ENCODE results near the gene NT5M.

Gene NT5M

DNA sequence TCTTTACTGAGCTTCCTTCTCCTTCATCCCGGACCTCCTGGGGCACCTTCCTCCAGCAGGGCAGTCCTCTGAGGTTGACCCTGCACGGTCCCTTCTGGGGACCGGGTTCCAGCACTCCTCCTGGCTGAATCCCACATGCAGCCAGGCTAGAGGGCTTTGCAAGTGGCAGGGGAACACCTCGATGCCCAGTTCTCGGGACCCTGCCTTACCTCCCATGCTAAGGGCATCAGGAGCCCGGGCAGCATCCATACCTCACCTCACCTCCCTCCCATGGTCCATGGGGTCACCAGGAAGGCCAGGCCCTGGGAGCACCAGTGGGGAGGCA, 81.1 kb downstream of the NT5M start:
- in situ Hi-C loops (cut with HindIII; ENCODE audit: low sequenced_read_pairs), result loop anchor here (5.0 kb wide), 2 partner anchors 73 to 98 kb away; no protein-coding TSS in a partner anchor
- DNase-seq (ENCODE audit: low read depth), result no peak
- TF ChIP-seq, protein P1, sequence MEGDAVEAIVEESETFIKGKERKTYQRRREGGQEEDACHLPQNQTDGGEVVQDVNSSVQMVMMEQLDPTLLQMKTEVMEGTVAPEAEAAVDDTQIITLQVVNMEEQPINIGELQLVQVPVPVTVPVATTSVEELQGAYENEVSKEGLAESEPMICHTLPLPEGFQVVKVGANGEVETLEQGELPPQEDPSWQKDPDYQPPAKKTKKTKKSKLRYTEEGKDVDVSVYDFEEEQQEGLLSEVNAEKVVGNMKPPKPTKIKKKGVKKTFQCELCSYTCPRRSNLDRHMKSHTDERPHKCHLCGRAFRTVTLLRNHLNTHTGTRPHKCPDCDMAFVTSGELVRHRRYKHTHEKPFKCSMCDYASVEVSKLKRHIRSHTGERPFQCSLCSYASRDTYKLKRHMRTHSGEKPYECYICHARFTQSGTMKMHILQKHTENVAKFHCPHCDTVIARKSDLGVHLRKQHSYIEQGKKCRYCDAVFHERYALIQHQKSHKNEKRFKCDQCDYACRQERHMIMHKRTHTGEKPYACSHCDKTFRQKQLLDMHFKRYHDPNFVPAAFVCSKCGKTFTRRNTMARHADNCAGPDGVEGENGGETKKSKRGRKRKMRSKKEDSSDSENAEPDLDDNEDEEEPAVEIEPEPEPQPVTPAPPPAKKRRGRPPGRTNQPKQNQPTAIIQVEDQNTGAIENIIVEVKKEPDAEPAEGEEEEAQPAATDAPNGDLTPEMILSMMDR (IDR thresholded peaks at IDR 0.05; ENCODE audit: low read depth, low read length, missing control alignments), result no peak
- no peak overlapping the region for H3K4me3 ChIP-seq (ENCODE audit: low read depth, low read length)

GRCh38 chr17:17384961-17385360, 81.8 kb downstream of the NT5M start:
- TF ChIP-seq, protein P1 (IDR thresholded peaks at IDR 0.05; ENCODE audit: low read depth, low read length, missing control alignments), result no peak
- in situ Hi-C loops (cut with HindIII; ENCODE audit: low sequenced_read_pairs), result loop anchor here (5.0 kb wide), 2 partner anchors 72 to 97 kb away; no protein-coding TSS in a partner anchor
- no peak overlapping the region for H3K4me3 ChIP-seq (ENCODE audit: low read depth, low read length)
- no peak for DNase-seq (ENCODE audit: low read depth)

DNA sequence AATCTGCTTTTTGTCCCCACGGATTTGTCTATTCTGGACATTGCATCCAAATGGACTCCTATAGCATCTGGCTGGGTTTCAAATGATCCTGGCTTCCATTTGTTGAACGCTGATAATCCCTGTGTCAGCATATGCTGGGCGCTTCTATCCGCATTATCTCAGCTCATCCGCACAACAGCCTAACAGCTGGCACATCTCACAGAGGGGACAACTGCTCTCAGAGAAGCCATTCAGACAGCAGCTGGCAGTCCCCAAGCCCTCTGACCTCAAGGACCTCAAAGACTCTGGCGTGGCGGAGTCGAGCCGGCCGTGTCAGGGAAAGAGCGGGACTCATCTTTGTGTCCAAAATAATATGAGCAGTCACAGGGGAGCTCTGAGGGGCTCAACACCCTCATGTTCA, 82.3 kb downstream of the NT5M start:
- H3K4me3 ChIP-seq (ENCODE audit: low read depth, low read length), result no peak overlapping the region
- no peak for DNase-seq (ENCODE audit: low read depth)
- TF ChIP-seq, protein P1 (IDR thresholded peaks at IDR 0.05; ENCODE audit: low read depth, low read length, missing control alignments), result no peak
- in situ Hi-C loops (cut with HindIII; ENCODE audit: low sequenced_read_pairs), result no loop called here

GRCh38 chr17:17386094-17386800, 83.1 kb downstream of the NT5M start:
- in situ Hi-C loops (cut with HindIII; ENCODE audit: low sequenced_read_pairs), result no loop called here
- no peak overlapping the region for H3K4me3 ChIP-seq (ENCODE audit: low read depth, low read length)
- no peak for DNase-seq (ENCODE audit: low read depth)
- TF ChIP-seq, protein P1 (IDR thresholded peaks at IDR 0.05; ENCODE audit: low read depth, low read length, missing control alignments), result no peak

DNA sequence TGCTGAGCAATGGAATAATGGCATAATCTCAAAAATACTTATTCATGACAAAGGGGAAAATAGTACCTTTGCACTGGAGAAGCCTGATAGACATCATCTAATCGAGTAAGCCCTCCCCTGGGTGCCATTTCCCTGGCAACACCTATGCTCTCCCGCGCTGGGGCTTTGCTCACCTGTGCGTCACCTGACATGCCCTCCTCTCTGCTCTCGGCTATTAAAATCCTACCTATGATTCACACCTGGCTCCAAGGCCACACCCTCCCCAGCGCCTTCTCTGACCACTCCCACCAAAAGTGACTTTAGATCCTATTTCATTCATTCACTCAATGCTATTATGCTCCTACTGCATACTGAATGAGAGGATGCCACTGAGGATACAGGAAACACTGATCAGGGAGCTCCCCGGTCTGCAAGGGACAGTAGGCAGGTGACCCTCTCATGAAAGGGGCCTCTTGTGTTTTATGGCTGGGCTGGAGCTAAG, 83.9 kb downstream of the NT5M start:
- H3K4me3 ChIP-seq (ENCODE audit: low read depth, low read length), result no peak overlapping the region
- DNase-seq (ENCODE audit: low read depth), result no peak
- in situ Hi-C loops (cut with HindIII; ENCODE audit: low sequenced_read_pairs), result no loop called here
- TF ChIP-seq, protein P1 (IDR thresholded peaks at IDR 0.05; ENCODE audit: low read depth, low read length, missing control alignments), result no peak

GRCh38 chr17:17387498-17388362, 84.6 kb downstream of the NT5M start:
- no peak for DNase-seq (ENCODE audit: low read depth)
- in situ Hi-C loops (cut with HindIII; ENCODE audit: low sequenced_read_pairs), result no loop called here
- no peak overlapping the region for H3K4me3 ChIP-seq (ENCODE audit: low read depth, low read length)
- TF ChIP-seq, protein P1 (IDR thresholded peaks at IDR 0.05; ENCODE audit: low read depth, low read length, missing control alignments), result peak; percentile 44

All from astrocyte of the cerebellum (primary cell).